ENCODE results near the gene MSANTD2.

The MSANTD2 gene

GRCh38 chr11:124748100-124748418 is 52.1 kb downstream of the MSANTD2 start:
- Histone ChIP-seq H3K36me3 (ENCODE audit: insufficient read depth, low read length) (no peaks in the 10 kb centered on the region), H3K9ac (ENCODE audit: low read depth, low read length) (no peak overlapping the region), H3K4me1 (ENCODE audit: insufficient read depth, low read length) (peaks cover 16% of the 10 kb centered on the region), H3K9me3 (ENCODE audit: control insufficient read depth, insufficient read depth, low read length) (no peaks in the 10 kb centered on the region)

DNA sequence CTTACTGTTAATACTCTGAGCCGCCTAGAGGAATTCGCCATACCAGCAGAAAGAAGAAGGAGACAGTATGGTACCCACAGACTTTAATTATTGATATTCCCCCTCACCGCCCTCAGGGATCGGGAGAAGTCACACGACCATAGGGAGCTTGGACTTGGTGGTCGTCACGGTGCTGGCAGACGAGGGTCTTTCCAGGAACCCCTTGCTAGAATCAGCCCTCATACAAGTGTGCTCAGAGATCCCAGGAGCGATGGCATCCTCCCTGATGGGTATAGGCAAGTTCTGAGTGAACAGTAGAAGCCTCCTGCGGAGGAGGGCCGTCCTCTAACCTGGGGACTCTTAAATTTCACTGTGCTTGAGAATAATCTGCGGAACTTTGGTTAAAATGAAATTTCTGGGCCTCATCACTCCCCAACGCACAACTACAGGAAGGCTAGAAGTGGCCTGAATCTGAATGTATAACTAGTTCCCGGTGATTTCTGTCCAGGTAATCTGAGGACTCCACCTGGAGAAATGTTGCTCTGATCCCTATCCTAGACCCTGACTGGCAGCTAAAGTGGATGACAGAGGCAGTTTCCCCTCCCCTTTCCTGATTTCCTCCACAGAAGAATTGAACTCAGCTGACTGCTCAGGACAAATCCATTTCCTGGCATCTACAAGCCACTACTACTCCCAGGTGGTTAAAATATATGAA is 52.7 kb downstream of the MSANTD2 start:
- Histone ChIP-seq H3K9ac (ENCODE audit: low read depth, low read length) (peak overlapping the region; percentile 56; the same call in 1 of the 2 replicates), H3K9me3 (ENCODE audit: control insufficient read depth, insufficient read depth, low read length) (no peaks in the 10 kb centered on the region), H3K4me1 (ENCODE audit: insufficient read depth, low read length) (peaks cover 13% of the 10 kb centered on the region), H3K36me3 (ENCODE audit: insufficient read depth, low read length) (no peaks in the 10 kb centered on the region)

DNA sequence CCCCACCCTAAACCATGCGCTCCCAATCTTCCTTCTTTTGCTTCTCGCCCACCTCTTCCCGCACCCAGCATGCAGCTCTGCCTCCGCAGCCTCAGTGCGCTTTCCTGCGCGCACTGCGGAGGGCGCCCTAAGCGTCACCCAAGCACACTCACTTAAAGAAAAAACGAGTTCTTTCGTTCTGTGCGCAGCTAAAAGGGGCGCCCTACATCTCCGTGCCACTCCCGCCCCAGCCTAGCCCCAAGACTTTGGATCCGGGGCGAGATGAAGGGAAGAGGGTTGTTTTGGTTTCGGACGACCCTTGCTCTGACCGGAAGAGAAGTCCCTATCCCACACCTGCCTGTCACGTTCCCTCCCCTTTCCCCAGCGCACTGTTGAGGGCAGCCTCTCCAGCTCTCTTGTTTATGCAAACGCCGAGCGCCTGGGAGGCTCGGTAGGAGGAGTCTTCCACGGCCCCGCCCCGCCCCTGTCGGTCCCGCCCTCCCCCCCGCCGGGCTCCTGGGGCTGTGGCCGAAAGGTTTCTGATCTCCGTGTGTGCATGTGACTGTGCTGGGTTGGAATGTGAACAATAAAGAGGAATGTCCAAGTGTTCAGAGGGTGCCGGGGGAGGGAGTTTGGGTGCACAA is 53.5 kb downstream of the MSANTD2 start:
- Histone ChIP-seq H3K4me1 (ENCODE audit: insufficient read depth, low read length) (peaks cover 11% of the 10 kb centered on the region), H3K9ac (ENCODE audit: low read depth, low read length) (peak overlapping the region; percentile 86; the same call in 1 of the 2 replicates), H3K36me3 (ENCODE audit: insufficient read depth, low read length) (no peaks in the 10 kb centered on the region), H3K9me3 (ENCODE audit: control insufficient read depth, insufficient read depth, low read length) (no peaks in the 10 kb centered on the region)

GRCh38 chr11:124745835-124746620 is 54.2 kb downstream of the MSANTD2 start:
- peak overlapping the region; percentile 86; the same call in 1 of the 2 replicates for H3K9ac ChIP-seq (ENCODE audit: low read depth, low read length)
- no peaks in the 10 kb centered on the region for H3K36me3 ChIP-seq (ENCODE audit: insufficient read depth, low read length)
- peaks cover 11% of the 10 kb centered on the region for H3K4me1 ChIP-seq (ENCODE audit: insufficient read depth, low read length)
- H3K9me3 ChIP-seq (ENCODE audit: control insufficient read depth, insufficient read depth, low read length), result no peaks in the 10 kb centered on the region

- Histone ChIP-seq H3K36me3 (ENCODE audit: insufficient read depth, low read length) (no peaks in the 10 kb centered on the region), H3K9me3 (ENCODE audit: control insufficient read depth, insufficient read depth, low read length) (no peaks in the 10 kb centered on the region), H3K9ac (ENCODE audit: low read depth, low read length) (peak overlapping the region; percentile 86; the same call in 1 of the 2 replicates), H3K4me1 (ENCODE audit: insufficient read depth, low read length) (peaks cover 11% of the 10 kb centered on the region)
Measured at GRCh38 chr11:124745270-124745834, 54.9 kb downstream of the MSANTD2 start.

- H3K36me3 ChIP-seq (ENCODE audit: insufficient read depth, low read length), result no peaks in the 10 kb centered on the region
- peaks cover 14% of the 10 kb centered on the region for H3K4me1 ChIP-seq (ENCODE audit: insufficient read depth, low read length)
- no peak overlapping the region for H3K9ac ChIP-seq (ENCODE audit: low read depth, low read length)
- no peaks in the 10 kb centered on the region for H3K9me3 ChIP-seq (ENCODE audit: control insufficient read depth, insufficient read depth, low read length)
Measured at GRCh38 chr11:124743050-124743449, 57.2 kb downstream of the MSANTD2 start.

DNA sequence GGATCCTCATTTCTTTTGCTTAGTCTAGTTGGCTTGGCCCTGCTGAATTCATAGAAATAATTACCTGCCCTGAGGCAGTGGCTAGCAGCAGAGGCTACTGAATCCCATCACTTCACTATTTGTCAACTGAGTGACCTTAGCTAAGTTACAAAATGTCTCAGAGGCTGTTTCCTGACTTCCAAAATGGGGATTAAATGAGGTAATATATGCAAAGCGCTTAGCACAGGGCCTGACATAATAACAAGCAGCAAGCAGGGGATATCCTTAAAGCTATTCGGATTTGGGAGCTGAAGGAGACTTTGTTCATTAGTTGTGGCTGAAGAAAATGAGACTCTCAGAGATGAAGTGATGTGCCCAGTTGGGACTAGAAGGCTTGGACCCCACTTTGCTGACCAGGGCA is 57.7 kb downstream of the MSANTD2 start:
- Histone ChIP-seq H3K4me1 (ENCODE audit: insufficient read depth, low read length) (peaks cover 12% of the 10 kb centered on the region), H3K36me3 (ENCODE audit: insufficient read depth, low read length) (no peaks in the 10 kb centered on the region), H3K9ac (ENCODE audit: low read depth, low read length) (no peak overlapping the region), H3K9me3 (ENCODE audit: control insufficient read depth, insufficient read depth, low read length) (no peaks in the 10 kb centered on the region)

DNA sequence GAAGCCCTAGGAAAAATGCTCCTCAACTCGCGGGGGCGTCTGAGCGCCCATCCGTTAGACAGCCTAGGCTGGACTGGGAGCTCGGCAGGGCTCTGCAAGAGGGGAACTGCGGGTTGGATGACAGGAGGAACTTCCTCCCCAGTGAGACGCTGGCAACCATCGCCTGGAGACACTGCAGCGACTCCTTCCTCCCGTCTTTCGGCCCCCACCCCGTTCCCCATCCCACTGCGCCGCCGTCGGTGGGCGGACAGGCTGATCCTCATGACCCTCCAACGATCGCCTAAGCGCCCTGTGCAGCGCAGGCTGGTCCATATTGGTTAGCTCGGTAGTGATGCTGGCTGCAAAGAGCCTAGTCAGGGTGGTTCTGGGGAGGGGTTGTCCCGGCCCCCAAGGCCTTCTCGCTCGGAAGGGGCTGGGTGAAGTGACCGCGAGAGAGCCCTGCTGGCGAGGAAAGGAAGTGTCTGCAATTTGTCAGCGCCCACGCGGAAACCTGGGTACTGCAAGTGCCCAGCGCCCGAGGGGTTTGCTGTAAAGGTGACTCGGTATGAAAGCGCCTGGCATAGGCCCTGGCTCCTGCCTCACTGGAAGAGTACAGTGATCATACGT is 59.8 kb downstream of the MSANTD2 start:
- peaks cover 7% of the 10 kb centered on the region; the same call in 1 of the 2 replicates for H3K4me1 ChIP-seq (ENCODE audit: insufficient read depth, low read length)
- H3K36me3 ChIP-seq (ENCODE audit: insufficient read depth, low read length), result no peaks in the 10 kb centered on the region
- H3K9ac ChIP-seq (ENCODE audit: low read depth, low read length), result peak overlapping the region; percentile 41; the same call in 1 of the 2 replicates
- no peaks in the 10 kb centered on the region for H3K9me3 ChIP-seq (ENCODE audit: control insufficient read depth, insufficient read depth, low read length)

GRCh38 chr11:124739479-124740276 is 60.5 kb downstream of the MSANTD2 start, which contains the start of gene NRGN:
NRGN (plus strand) TSS chr11:124739942; CDS start chr11:124740085, 143 bp downstream.
- H3K4me1 ChIP-seq (ENCODE audit: insufficient read depth, low read length), result 0 out of 2 replicates have a peak, but pooled peaks cover 3% of the 10 kb centered on the region
- H3K36me3 ChIP-seq (ENCODE audit: insufficient read depth, low read length), result no peaks in the 10 kb centered on the region
- H3K9me3 ChIP-seq (ENCODE audit: control insufficient read depth, insufficient read depth, low read length), result no peaks in the 10 kb centered on the region
- peak within 1 kb of the TSS; percentile 41; the same call in 1 of the 2 replicates for H3K9ac ChIP-seq (ENCODE audit: low read depth, low read length)

DNA sequence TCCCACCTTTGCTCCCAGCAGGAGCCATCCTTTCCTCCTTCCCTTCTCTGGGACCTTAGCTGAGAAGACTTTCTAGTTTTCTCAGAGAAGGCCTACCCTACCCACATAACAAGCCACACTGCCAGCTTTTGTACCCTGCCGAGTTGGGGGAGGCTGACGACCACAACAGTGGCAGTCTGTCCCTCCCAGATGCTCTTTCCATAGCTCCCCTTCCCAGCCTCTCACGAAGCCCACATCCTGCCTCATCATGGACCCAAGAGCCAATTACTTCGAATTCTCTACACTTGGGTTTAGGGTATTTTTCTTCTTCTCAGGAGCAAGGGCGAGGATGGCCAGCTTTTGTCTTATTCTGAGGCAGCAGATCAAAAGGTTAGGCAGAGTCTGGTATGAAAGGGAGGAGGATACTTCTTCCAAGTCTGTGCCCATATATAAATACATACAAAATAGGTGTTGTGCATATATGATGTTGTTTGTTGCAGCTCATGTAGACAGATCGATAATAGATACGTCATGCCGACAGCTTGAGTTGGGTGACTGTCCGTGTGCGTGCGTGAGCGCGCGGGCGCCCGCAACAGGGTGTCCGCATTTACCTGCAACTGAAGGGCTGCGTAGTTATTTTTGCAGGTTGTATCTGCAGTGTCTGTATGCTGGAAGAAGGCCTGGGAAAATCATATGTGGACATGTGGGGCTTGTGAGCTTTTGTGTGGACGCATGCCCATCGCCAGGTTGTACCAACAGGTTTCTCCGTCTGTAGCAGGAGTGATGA is 61.3 kb downstream of the MSANTD2 start:
- no peaks in the 10 kb centered on the region for H3K9me3 ChIP-seq (ENCODE audit: control insufficient read depth, insufficient read depth, low read length)
- peak overlapping the region; percentile 31; the same call in 1 of the 2 replicates for H3K9ac ChIP-seq (ENCODE audit: low read depth, low read length)
- 0 out of 2 replicates have a peak, but pooled peaks cover 3% of the 10 kb centered on the region for H3K4me1 ChIP-seq (ENCODE audit: insufficient read depth, low read length)
- H3K36me3 ChIP-seq (ENCODE audit: insufficient read depth, low read length), result no peaks in the 10 kb centered on the region

DNA sequence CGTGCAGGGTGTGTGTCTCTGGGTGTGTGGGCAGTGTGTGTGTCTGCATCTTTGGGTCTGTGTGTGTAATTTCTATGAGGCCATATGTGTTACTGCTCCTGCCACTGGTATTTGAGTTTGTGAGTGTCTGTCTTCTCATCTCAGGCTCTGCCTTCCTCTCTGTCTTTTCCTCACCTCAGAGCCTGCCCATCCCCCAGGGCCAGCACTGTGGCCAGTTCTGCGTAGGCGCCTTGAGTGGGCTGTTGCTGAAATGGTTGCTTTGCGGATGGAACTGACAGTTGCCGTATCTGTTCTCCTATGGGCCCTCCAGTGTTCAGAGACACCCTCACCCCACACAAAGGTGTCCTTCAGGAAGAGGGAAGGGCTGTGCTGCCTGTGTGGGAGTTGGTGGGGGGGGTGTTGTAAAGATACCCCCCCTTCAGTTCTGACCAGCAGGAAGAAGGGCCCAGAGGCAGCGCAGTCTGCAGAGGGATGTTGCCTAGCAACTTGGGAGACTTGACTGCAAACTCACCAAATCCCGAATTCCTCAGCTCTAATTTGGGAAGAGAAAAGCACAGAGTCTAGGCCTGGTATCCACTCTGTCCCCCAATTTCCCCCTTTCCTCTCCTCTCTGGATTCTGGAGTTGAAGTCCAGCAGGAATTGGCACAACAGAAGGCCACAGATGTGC is 62.4 kb downstream of the MSANTD2 start:
- Histone ChIP-seq H3K36me3 (ENCODE audit: insufficient read depth, low read length) (no peaks in the 10 kb centered on the region), H3K9me3 (ENCODE audit: control insufficient read depth, insufficient read depth, low read length) (no peaks in the 10 kb centered on the region), H3K4me1 (ENCODE audit: insufficient read depth, low read length) (0 out of 2 replicates have a peak, but pooled peaks cover 3% of the 10 kb centered on the region), H3K9ac (ENCODE audit: low read depth, low read length) (no peak overlapping the region)

DNA sequence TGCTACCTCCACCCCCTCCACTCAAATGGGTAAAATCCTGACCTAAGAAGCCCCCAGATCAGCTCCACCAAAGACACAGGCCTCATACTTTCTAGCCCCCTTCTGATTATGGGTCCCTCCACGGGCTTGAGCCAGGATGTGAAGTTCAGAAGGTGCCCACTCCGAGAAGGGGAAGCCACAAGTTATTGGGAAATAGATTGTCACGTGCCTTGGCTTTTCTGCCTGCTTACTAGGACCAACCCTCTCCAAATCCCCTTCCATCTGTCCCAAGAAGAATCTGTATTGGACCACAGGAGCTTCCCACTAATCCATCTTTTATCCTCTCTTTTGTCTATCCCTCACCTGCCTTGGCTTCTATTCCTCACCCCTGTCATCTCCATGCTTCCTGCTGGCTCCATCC is 63.5 kb downstream of the MSANTD2 start:
- H3K9ac ChIP-seq (ENCODE audit: low read depth, low read length), result no peak overlapping the region
- H3K9me3 ChIP-seq (ENCODE audit: control insufficient read depth, insufficient read depth, low read length), result no peaks in the 10 kb centered on the region
- no peaks in the 10 kb centered on the region for H3K36me3 ChIP-seq (ENCODE audit: insufficient read depth, low read length)
- H3K4me1 ChIP-seq (ENCODE audit: insufficient read depth, low read length), result 0 out of 2 replicates have a peak, but pooled peaks cover 3% of the 10 kb centered on the region
